GM13976 (cell line): ENCODE data around the gene CEP192.
"Not testable (repeated sequence)": the region's sequence is repeated elsewhere in the genome, so short reads cannot be mapped to it uniquely, and the experiment has no call there.

Experiments
- DNase-seq: peaks from one replicate; pipeline ENCODE4 v3.0.0; 2012; ENCODE audit warnings: low spot score
- in situ Hi-C: fragments of 300-500 bp; cut with MboI; formaldehyde crosslinking; loops from one replicate; pipeline ENCODE4 v1.12.0; 2022; ENCODE audit warnings: low sequenced_read_pairs, mixed read lengths, inconsistent platforms; ENCODE audit not compliant: unreplicated experiment
- TF ChIP-seq, protein P1 (sequence below): IDR thresholded peaks from 2 replicates; pipeline ENCODE4 v1.5.1; 2012; ENCODE audit warnings: borderline replicate concordance, mild to moderate bottlenecking; ENCODE audit not compliant: insufficient read depth; ENCODE audit errors: extremely low read depth, missing control alignments, control extremely low read depth

CEP192 gene

GRCh38 chr18:13086906-13087305 lies 95.7 kb downstream of the CEP192 start:
- DNase-seq: no peak
- TF ChIP-seq, protein P1, sequence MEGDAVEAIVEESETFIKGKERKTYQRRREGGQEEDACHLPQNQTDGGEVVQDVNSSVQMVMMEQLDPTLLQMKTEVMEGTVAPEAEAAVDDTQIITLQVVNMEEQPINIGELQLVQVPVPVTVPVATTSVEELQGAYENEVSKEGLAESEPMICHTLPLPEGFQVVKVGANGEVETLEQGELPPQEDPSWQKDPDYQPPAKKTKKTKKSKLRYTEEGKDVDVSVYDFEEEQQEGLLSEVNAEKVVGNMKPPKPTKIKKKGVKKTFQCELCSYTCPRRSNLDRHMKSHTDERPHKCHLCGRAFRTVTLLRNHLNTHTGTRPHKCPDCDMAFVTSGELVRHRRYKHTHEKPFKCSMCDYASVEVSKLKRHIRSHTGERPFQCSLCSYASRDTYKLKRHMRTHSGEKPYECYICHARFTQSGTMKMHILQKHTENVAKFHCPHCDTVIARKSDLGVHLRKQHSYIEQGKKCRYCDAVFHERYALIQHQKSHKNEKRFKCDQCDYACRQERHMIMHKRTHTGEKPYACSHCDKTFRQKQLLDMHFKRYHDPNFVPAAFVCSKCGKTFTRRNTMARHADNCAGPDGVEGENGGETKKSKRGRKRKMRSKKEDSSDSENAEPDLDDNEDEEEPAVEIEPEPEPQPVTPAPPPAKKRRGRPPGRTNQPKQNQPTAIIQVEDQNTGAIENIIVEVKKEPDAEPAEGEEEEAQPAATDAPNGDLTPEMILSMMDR: no peak
- in situ Hi-C loops: no loop called here

- in situ Hi-C loops: no loop called here
- DNase-seq: no peak
- TF ChIP-seq, protein P1: no peak
Observed at GRCh38 chr18:13095466-13095865, 104.3 kb downstream of the CEP192 start.

DNA sequence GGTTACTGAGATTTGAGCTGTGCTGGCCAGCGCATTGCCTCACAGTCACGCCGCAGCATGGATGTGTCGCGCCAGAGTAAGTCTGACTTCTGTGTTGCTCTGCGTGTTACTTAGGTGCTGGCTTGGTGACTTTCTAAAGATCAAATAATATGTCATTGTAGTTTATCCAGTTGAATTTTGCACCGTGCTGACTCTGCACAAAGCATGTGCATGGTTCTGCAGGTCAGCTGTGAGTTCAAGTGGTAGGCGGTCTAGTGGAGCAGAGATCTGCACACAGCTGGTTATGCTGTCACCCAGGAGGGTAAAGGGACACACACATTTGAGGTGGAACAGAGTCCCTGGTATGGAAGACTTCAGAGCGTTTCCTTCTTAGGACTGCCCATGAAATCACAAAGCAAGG lies 105.1 kb downstream of the CEP192 start:
- no peak for DNase-seq
- TF ChIP-seq, protein P1: no peak
- in situ Hi-C loops: no loop called here

GRCh38 chr18:13096719-13097118 lies 105.6 kb downstream of the CEP192 start:
- TF ChIP-seq, protein P1: no peak
- in situ Hi-C loops: no loop called here
- DNase-seq: no peak

GRCh38 chr18:13098104-13098503 lies 106.9 kb downstream of the CEP192 start:
- in situ Hi-C loops, DNase-seq: not testable (repeated sequence)

DNA sequence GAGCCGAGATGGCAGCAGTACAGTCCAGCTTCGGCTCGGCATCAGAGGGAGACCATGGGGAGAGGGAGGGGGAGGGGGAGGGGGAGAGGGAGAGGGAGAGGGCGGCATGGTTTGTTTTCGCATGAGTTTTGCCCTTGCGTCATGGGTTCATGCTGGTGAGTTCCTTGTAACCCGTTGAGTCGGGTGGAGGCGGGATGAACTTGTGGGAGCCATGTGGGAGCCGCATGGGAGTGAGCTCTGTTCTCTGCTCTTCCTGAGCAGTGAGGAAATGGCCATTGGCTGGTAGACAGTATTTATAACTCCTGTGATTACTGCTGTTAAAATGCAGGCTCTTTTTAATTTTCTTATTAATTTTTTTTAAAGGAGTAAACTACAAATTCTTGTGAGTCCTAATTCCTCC lies 108.0 kb downstream of the CEP192 start:
- in situ Hi-C loops: no loop called here
- TF ChIP-seq, protein P1: no peak
- no peak for DNase-seq

DNA sequence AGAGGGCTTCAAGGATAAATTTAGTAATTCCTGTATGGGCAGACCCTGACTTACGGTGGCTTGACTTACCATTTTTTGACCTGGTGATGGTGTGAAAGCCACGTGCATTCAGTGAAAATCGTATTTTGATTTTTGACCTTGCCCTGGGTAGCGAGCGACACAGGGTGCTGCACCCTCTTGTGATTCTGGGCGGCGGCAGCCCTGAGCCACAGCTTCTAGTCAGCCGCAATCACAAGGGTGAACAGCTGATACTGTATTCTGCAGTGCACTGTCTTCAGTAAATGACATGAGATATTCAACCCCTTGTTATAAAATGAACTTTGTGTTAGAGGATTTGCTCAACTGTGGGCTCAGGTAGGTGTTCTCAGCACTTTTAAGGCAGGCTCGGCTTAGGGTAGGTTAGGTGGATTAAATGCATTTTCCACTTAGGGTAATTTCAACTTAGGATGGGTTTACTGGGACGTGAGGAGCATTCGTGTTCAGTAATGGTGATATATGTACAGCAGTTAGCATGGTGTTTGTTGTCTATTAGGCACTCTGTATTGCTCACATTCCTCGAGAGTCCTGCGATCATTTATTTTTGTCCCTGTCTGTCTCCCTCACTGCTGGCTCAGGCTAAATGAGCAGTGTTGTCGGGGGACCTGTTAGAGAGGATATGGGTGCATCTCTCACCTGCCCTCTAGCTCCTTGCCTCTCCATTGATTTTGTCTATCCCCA lies 109.9 kb downstream of the CEP192 start:
- TF ChIP-seq, protein P1: no peak
- in situ Hi-C loops: loop anchor here (25.0 kb wide), 1 partner anchor 111 kb away; the partner anchor contains the start of gene LDLRAD4
- DNase-seq: no peak
